MCF 10A (cell line): ENCODE data around the gene TUBGCP5. TPM values are rescaled to one million over a fixed set of nuclear protein-coding genes. Genes with fewer than 3 reads are reported as not detected.

Source experiments
- BruUV-seq: library from RNA; stranded (reverse); fragments of 400-500 nt; replicated peaks from 2 replicates; lab custom pipeline; 2021; lab: Mats Ljungman, UMichigan
- CTCF ChIA-PET: fragments of 300-600 bp; sonication (Branson Sonifier 250); formaldehyde crosslinking; extraction: SDS; loops from one replicate; lab custom pipeline; 2021; ENCODE audit warnings: antibody characterized with exemption, inconsistent platforms; lab: Yijun Ruan, JAX
- POLR2A ChIA-PET: fragments of 300-600, 350-650 bp; sonication (Branson Sonifier 250); formaldehyde crosslinking; extraction: SDS; loops from one replicate; lab custom pipeline; 2020; ENCODE audit warnings: antibody characterized with exemption, inconsistent platforms; lab: Yijun Ruan, JAX
- DNase-seq: peaks from one replicate; pipeline ENCODE4 v3.0.0-alpha.2; 2018; ENCODE audit not compliant: unreplicated experiment
- H3K27ac Mint-ChIP-seq: one replicate; pipeline ENCODE4 v1.8.0; 2022; ENCODE audit warnings: mild to moderate bottlenecking, low read depth, mixed read lengths; ENCODE audit not compliant: unreplicated experiment
- H3K27me3 Mint-ChIP-seq: one replicate; pipeline ENCODE4 v1.8.0; 2022; ENCODE audit warnings: mixed read lengths; ENCODE audit not compliant: insufficient read depth, unreplicated experiment
- H3K36me3 Mint-ChIP-seq: one replicate; pipeline ENCODE4 v1.8.0; 2022; ENCODE audit warnings: mild to moderate bottlenecking, moderate library complexity, mixed read lengths; ENCODE audit not compliant: insufficient read depth, unreplicated experiment
- H3K4me1 Mint-ChIP-seq: one replicate; pipeline ENCODE4 v1.8.0; 2022; ENCODE audit warnings: mixed read lengths; ENCODE audit not compliant: insufficient read depth, unreplicated experiment
- H3K4me3 Mint-ChIP-seq: one replicate; pipeline ENCODE4 v1.8.0; 2022; ENCODE audit warnings: mild to moderate bottlenecking, moderate library complexity, mixed read lengths; ENCODE audit not compliant: unreplicated experiment
- H3K9me3 Mint-ChIP-seq: one replicate; pipeline ENCODE4 v1.8.0; 2022; ENCODE audit warnings: mixed read lengths; ENCODE audit not compliant: unreplicated experiment
- CTCF ChIP-seq: fragments of 200-600 bp; IDR thresholded peaks from one replicate; pipeline ENCODE4 v1.8.0; 2022; ENCODE audit warnings: antibody characterized with exemption, mild to moderate bottlenecking; ENCODE audit not compliant: unreplicated experiment
- intact Hi-C: fragments of 100-400 bp; cut with micrococcal nuclease; formaldehyde crosslinking; loops from 2 replicates; pipeline ENCODE4 v1.14.1; 2022
- total RNA-seq: library from RNA; stranded (reverse); gene quantifications from 2 replicates; pipeline ENCODE4 v1.2.3, GENCODE V29; 2022

Gene TUBGCP5
- total RNA-seq, 1 experiment from 2014 or later: 15.7 TPM

DNA sequence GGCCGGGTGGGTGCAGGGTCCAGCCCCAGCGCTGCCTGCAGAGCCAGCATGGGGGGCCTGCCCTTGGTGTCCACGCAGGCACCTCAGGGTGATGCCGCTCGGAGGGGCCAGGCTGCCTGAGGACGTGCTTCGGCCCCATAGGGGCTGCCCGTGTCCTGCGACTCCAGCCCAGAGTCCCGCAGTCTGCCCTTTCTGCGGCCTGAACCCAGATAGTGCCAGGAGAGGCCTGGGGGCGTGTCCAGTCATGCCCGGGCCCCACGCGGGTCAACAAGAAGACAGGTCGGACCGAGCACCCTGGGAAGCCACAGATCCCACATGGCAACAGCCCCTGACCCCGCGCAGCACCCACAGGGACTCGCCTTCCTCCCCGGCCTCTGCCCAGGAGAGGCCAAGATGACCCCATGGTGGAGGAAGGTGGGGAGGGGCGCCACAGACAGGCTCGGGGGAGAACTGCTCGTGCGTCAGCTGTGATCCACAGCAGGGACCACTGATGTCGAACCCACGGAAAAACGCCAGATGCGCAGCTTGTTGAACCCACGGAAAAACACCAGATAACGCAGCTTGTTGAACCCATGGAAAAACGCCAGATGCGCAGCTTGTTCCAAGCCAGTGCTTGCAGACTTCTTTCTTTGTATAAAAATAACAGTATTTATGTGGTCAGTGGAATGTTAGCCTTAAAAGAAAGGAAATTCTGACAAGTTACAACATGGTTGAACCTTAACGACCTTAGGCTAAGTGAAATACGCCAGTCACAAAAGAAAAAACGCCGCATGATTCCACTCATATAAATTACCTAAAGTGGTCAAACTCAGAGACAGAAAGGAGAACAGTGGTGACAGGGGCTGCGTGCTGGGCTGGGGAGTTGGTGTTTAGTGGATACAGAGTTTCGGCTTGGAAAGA is 87.7 kb downstream of the TUBGCP5 start:
- no peaks in the 10 kb centered on the region for H3K9me3 Mint-ChIP-seq
- no TSS peak for BruUV-seq
- ChIA-PET POLR2A (interaction anchor here (0.6 kb wide), 1 partner anchor 469 kb away, joined by 5 read pairs; no protein-coding TSS in a partner anchor), CTCF (interaction anchor here (0.7 to 1.0 kb wide), 2 partner anchors 10 to 16 kb away, joined by 3 to 4 read pairs; no protein-coding TSS in a partner anchor)
- H3K4me1 Mint-ChIP-seq: peaks cover 15% of the 10 kb centered on the region
- no peak overlapping the region for H3K27ac Mint-ChIP-seq
- no peak for DNase-seq
- H3K27me3 Mint-ChIP-seq: no peaks in the 10 kb centered on the region
- H3K36me3 Mint-ChIP-seq: peaks cover 24% of the 10 kb centered on the region
- no peak overlapping the region for H3K4me3 Mint-ChIP-seq
- intact Hi-C loops: no loop called here
- TF ChIP-seq CTCF: no peak

GRCh38 chr15:22951031-22951380 is 88.4 kb downstream of the TUBGCP5 start:
- Mint-ChIP-seq H3K4me1 (peaks cover 15% of the 10 kb centered on the region), H3K27me3 (no peaks in the 10 kb centered on the region), H3K4me3 (no peak overlapping the region), H3K36me3 (peaks cover 25% of the 10 kb centered on the region), H3K9me3 (no peaks in the 10 kb centered on the region), H3K27ac (peak overlapping the region; percentile 54)
- intact Hi-C loops: no loop called here
- ChIA-PET POLR2A (no interaction called here), CTCF (no interaction called here)
- no peak for DNase-seq
- TF ChIP-seq CTCF: no peak
- no TSS peak for BruUV-seq

- H3K36me3 Mint-ChIP-seq: peaks cover 30% of the 10 kb centered on the region
- intact Hi-C loops: no loop called here
- peaks cover 15% of the 10 kb centered on the region for H3K4me1 Mint-ChIP-seq
- POLR2A ChIA-PET: interaction anchor here (1.8 kb wide), 1 partner anchor 13 kb away, joined by 5 read pairs; no protein-coding TSS in a partner anchor
- no peaks in the 10 kb centered on the region for H3K27me3 Mint-ChIP-seq
- BruUV-seq: no TSS peak
- peak overlapping the region; percentile 54 for H3K27ac Mint-ChIP-seq
- TF ChIP-seq CTCF: no peak
- no peak for DNase-seq
- no peak overlapping the region for H3K4me3 Mint-ChIP-seq
- CTCF ChIA-PET: interaction anchor here (0.6 to 0.8 kb wide), 2 partner anchors 29 to 44 kb away, joined by 3 read pairs; partner anchors contain the start of gene CYFIP1
- no peaks in the 10 kb centered on the region for H3K9me3 Mint-ChIP-seq
Measured at GRCh38 chr15:22950256-22950990, 88.9 kb downstream of the TUBGCP5 start.

Other genes starting within 250 kb of the TUBGCP5 start
- 50.4 and 51.9 TPM in 2 replicates for gene NIPA2, start 200.9 kb downstream of the TUBGCP5 start, total RNA-seq
- gene CYFIP1, start 59.2 kb downstream of the TUBGCP5 start, total RNA-seq: 85.7 and 99.1 TPM in 2 replicates
- not detected in 2 replicates for gene GOLGA6L1, start 97.3 kb upstream of the TUBGCP5 start, total RNA-seq